Endometrium (tissue), 2 donors: ENCODE results near the gene COL27A1.
"Not testable (repeated sequence)": the region's sequence is repeated elsewhere in the genome, so short reads cannot be mapped to it uniquely, and the experiment has no call there.

Source experiments
- FAIRE-seq: peaks from 2 replicates; lab custom pipeline; 2012; peaks lifted over from hg19 to GRCh38; lab: Jason Lieb, UNC
- donor health status: control.
- donor health status: control.

Gene COL27A1

GRCh38 chr9:114123031-114123977, 32.0 kb upstream of the COL27A1 start:
- no peak for FAIRE-seq

DNA sequence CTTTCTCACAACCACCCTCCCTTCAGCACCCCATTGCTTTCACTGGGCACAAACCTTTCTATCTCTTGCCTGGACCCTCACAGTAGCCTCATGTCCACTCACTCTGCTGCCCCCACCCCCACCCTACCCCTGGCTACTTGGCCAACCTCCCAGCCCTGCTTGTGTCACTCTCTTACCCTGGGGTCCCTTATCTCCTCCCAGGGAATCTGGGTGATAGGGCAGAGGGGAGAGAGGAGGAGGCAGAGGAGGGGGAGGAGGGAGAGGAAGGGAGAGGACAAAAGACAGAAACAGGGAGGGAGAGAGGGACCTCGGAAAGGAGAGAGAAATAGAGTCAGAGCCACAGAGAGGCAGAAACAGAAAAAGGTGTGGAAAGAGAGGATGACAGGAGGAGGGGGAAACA, 31.2 kb upstream of the COL27A1 start:
- no peak for FAIRE-seq

GRCh38 chr9:114124666-114125475, 30.5 kb upstream of the COL27A1 start:
- FAIRE-seq = no peak

DNA sequence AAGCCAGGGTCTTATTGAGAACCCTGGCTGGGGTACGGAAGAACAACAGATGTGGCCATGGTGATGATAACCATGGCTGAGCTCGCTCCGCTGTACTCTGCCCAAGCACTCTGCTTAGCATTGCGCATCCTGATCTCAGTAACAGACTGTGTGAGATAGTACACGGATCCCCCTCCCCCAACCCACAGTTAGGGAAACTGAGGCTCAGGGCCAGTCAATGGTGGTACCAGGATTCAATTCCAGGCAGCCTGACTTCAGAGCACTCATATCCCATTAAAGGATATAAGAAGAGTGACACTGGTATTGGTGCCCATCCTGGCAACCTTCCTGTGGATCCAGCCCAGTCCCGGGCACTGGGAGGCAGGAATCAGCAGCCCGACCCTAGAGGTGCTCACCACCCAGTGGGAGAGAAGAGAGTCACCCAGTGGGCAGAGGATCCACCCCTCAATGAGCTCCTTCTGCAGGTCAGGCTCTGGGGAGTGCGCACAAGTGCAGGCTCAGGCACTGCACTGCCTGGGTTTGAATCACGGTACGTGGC, 29.8 kb upstream of the COL27A1 start:
- FAIRE-seq = no peak

GRCh38 chr9:114126247-114127060, 28.9 kb upstream of the COL27A1 start:
- FAIRE-seq = no peak

DNA sequence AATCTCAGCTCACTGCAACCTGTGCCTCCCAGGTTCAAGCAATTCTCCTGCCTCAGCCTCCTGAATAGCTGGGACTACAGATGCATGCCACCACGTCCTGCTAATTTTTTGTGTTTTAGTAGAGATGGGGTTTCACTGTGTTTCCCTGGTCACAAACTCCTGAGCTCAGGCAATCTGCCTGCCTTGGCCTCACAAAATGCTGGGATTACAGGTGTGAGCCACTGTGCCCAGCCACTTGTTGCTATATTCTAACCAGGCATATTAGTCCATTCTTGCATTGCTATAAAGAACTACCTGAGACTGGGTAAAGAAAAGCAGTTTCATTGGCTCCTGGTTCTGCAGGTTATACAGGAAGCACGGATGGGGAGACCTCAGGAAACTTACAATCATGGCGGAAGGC, 26.6 kb upstream of the COL27A1 start:
- not testable (repeated sequence) for FAIRE-seq

- no peak for FAIRE-seq
Measured at GRCh38 chr9:114130141-114130540, 25.2 kb upstream of the COL27A1 start.

DNA sequence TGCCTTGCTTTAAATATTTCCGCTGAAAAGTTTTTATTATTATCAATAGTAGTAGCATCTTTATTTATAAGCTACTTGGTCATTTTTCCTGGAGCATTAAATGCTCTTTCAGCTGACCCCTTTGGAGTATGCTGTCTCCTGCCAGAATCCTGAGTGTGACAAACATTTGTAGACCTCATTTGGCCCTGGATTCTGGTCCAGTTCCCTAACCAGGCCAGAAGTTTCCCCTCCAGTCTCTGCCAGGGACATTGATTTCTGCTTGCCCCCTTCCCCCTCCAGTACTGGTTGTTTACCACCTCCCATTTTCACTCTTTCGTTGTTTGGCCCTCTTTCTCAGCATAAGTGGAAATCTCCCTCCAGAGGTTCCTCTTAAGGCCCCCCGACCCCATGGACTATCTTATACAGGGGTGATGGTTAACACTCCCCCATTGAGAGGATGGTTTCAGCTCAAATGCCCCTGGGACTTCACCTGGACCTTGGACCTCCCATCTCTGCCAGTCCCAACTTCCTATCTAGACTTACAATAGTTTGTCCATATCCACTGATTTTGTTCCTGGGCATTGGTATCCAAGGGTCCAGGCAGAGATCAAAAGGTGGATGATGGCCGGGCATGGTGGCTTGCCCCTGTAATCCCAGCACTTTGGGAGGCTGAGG, 24.6 kb upstream of the COL27A1 start:
- no peak for FAIRE-seq

DNA sequence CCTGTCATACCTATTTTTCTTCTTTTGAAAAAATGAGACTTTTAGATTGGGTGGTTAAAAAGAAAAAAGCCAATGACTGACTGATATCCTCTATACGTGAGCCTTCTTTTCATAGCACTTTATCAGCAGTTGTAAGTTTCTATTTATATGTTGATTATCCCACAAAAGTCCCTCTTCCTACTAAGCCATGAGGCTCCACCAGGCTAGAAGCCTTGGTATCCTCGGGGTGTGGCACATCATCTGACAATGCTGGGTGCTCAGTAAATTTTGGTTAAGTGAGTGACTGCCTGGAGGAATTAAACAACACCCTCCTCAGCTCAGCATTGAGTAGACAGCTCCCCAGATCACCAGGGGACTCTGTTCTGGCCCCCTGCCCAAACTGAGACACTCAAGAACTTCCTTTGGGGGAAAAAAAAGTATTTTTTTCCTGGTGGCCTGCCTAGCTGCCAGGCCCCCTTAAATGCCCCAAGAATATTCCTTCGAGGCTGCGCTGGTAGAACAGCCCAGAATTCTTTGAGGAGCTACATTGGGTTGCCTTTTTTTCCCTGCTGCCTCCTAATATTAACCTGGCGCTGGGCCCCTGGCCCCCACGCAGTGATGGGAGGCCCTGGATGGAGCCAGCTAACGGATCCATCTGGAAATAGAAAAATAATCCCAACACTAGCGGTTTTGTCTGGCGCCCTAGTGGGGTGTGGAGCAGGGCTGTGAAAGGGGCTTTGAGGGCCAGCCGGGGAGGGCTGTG, 23.4 kb upstream of the COL27A1 start:
- FAIRE-seq = no peak

DNA sequence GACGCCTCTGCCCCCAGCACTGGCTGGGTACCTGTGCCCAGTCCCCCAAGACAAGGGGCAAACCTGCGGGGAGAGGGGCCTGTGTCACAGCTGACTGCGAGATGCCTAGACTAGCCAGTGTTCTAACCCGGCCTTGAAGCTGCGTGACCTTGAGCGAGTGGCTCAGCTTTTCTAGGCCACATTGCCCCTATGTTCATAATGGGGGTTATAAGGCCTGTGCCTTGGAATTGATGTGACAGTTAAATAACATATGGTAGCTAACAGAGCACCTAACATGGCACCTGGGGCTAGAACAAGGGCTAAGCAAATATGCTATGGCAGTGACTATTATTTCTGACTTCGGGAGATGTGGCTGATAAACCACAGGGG, 22.8 kb upstream of the COL27A1 start:
- FAIRE-seq = no peak

DNA sequence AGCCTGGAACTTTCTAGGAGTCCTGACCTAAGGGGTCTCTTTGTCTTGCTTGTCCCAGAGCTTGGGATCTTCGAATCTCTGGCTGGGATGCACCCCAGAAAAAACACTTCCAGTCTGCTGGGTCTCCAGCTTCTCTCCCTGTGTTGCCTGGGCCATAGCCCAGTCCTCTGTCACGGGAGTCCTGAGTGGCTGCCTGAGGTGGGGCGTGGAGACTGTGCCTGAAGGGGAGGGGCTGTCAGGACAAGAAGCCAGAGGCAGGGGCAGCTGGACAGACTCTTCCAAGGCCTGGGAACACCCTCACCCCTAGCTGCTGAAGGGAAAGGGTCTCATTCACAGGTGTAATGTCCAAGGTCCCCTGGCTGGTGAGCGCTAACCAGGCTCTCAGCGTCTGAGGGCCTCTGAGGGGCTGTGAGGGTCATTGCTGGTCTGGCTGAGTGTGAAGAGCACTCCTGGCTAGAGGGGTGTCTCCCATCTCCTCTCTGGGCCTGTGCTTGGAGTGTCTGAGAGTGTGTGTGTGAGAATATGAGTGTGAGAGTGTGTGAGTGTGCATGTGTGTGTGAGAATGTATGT, 20.4 kb upstream of the COL27A1 start:
- no peak for FAIRE-seq

DNA sequence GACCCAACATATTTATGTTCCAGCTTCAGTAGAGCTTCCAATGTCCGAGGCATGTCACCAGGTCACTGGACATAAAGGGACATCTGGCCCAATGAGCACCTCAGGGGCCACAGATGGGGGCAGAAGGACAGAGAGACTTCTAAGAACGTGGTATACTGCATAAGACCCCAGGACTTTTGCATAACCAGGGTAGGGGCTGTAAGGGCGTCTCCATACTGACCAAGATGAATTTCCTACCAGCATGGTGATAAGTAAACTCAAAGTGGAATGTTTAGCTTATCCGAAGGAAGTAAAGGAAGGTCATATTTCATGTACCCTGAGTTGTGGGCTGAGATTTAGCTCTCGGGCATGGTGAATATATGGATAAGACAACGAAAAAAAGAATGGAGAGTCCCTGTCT, 17.5 kb upstream of the COL27A1 start:
- no peak for FAIRE-seq

DNA sequence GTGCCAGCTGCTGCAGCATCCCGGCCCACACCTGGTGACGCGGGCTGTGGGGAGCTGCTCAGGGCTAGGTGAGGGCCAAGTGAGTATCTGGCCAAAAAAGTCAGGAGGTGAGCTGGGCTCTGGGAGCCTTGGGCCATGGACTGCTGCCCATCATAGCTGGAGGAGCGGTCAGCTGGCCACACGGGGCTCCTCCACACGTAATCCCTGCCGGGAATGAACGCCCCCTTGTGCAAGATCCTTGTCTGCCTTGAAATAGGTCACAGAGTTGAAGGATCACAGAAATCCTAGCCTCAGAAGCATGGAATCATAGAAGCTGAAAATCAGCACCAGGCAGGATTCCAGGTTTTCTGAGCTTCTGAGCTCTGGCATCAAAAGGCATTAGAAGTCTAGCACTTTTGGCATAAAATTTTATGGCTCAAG, 16.8 kb upstream of the COL27A1 start:
- no peak for FAIRE-seq

DNA sequence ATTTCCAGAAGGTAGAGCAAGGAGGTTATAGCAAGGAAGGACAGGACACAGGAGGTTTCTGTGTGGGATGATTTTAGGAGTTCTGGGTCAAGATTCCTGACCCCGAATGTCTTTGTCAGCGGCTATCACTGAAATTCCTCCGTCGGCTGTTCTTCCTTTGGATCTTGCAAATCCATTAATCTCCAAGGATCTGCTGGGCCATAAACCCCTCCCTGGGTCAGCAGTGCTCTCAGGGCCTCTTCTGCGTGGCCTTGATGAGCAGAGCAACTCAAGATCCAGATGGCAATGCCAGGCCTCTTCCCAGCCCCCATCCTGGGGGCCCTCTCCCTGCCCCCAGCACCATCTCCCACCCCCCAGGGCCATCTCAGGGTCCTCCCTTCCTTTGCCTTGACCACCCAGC, 16.3 kb upstream of the COL27A1 start:
- no peak for FAIRE-seq

DNA sequence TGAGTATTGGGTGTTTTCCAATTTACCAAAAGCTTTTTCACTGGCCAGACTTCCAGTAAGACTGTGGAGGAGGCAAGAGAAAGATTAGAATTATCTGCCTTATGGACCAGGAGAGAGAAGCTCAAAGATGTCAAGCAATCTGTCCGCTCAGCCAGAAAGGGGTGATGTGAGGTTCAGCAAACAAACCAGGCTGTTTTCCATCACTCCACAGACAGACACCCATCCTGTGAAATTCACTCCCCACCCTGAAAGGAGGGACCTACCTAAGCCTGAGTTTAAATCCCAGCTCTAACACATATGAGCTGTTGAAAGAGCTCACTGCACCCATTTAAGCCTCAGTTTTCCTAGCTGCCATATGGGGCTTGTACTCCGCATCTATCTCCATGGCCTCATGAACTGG, 14.9 kb upstream of the COL27A1 start:
- no peak for FAIRE-seq

DNA sequence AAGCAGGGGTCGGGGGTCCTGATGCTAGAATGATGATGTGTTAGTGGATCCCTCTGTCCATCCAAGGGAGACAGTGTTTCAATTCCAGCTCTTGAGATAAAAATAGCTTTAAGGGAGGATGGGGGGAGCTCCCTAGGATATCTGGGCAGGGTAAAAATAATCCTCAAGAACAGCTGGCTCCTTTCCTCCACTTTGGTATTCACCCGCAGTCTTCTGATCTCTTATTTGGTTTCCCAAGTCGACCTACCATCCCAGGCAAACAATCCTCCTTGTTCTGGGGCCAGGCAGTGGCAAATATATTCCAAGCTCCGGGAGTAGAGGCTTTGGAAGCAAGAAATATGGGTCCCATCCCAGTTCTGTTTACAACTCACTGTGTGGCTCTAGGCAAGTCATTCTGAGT, 14.5 kb upstream of the COL27A1 start:
- FAIRE-seq = no peak

GRCh38 chr9:114141553-114142402, 13.6 kb upstream of the COL27A1 start:
- no peak for FAIRE-seq

DNA sequence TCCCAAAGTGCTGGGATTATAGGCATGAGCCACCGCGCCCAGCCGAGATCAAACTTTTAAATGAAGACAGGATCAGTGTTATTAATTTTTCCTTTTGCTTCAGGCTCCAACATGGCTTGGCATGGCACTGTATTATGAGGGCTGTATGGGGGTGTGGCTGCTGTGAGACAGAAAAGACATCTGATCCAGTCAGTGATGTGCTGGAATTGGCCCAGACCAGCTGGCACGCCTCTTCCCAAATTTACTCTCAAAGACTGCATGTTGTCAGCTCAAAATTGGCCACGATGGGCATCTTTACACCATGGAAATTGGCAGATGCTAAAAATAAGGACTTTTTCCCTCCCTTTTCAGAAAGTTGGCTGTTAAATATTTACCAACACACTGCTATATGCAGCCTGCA, 12.1 kb upstream of the COL27A1 start:
- no peak for FAIRE-seq

DNA sequence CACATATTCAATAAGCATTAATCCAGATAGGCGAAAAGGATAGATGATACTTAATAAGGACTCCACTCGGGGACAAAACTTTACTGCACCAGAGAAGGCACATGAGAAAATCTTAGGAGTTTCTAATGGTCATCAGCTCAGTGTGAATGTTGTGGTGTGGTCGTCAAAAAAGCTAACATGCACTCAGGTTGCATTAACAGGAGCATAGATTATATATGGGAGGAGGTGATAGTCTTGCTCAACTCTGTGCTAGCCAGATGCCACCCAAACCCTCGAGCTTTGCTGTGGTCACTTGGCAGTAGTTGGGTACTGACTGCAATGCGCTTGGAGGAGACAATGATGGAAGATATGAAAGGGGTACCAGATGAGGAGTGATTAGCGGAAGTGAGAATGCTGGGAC, 8.6 kb upstream of the COL27A1 start:
- FAIRE-seq = no peak

GRCh38 chr9:114149181-114149580, 6.2 kb upstream of the COL27A1 start:
- no peak for FAIRE-seq
